Muscle of leg (tissue), 11 donors: ENCODE results near the gene SOCS6. TPM values are rescaled to one million over a fixed set of nuclear protein-coding genes. Genes with fewer than 3 reads are reported as not detected.
A peak's percentile ranks its signal among the peaks of the same experiment; 100 is the strongest.

Source experiments
- DNase-seq: peaks from one replicate; pipeline ENCODE4 v3.0.0; 2013
- H3K27ac ChIP-seq: one replicate; pipeline ENCODE4 v1.5.1; 2013; ENCODE audit warnings: mild to moderate bottlenecking, low read length, control low read depth
- H3K27me3 ChIP-seq: one replicate; pipeline ENCODE4 v1.6.1; 2013; ENCODE audit warnings: low read length; ENCODE audit not compliant: control insufficient read depth, insufficient read depth
- H3K36me3 ChIP-seq: one replicate; pipeline ENCODE4 v1.6.1; 2013; ENCODE audit warnings: low read length; ENCODE audit not compliant: control insufficient read depth, insufficient read depth
- H3K4me1 ChIP-seq: one replicate; pipeline ENCODE4 v1.6.1; 2013; ENCODE audit warnings: low read length; ENCODE audit not compliant: control insufficient read depth, insufficient read depth
- H3K4me3 ChIP-seq: one replicate; pipeline ENCODE4 v1.5.1; 2013; ENCODE audit warnings: low read length, control low read depth
- H3K9me3 ChIP-seq: replicated peaks from 2 replicates; pipeline ENCODE4 v1.6.1; 2013; ENCODE audit warnings: low read depth, low read length; ENCODE audit not compliant: control insufficient read depth
- WGBS: methylation state at CpG from one replicate; pipeline ENCODE4 v1.1.5; 2013; ENCODE audit warnings: missing lambda C conversion rate; ENCODE audit not compliant: insufficient coverage; 5-methylcytosine and 5-hydroxymethylcytosine counted together
- polyA plus RNA-seq, 8 donors: library from polyadenylated mRNA; unstranded; fragments of 120-200 nt; gene quantifications; one replicate each; pipeline versions ENCODE4 v1.2.1 to v1.2.3, GENCODE V29; 2013; ENCODE audit warnings: inconsistent platforms in 1 of 8, low replicate concordance in 1 of 8; ENCODE audit not compliant: insufficient read length in 8 of 8, insufficient read depth in 1 of 8
- total RNA-seq: library from RNA; stranded (reverse); fragments of 120-200 nt; gene quantifications from one replicate; pipeline ENCODE4 v1.2.4, GENCODE V29; 2013

SOCS6 gene
- total and polyA plus RNA-seq, 9 donors: 11.4 to 18.6 (median 15.0) TPM

GRCh38 chr18:70321616-70322015, 32.8 kb downstream of the SOCS6 start:
- H3K27me3 ChIP-seq: no peaks in the 10 kb centered on the region
- H3K4me1 ChIP-seq: no peaks in the 10 kb centered on the region
- no peak overlapping the region for H3K4me3 ChIP-seq
- no peaks in the 10 kb centered on the region for H3K9me3 ChIP-seq
- H3K36me3 ChIP-seq: peaks cover 15% of the 10 kb centered on the region
- no peak for DNase-seq
- no CpG with 5 or more reads among the region's 2 CpGs for WGBS
- H3K27ac ChIP-seq: no peak overlapping the region

- no peaks in the 10 kb centered on the region for H3K9me3 ChIP-seq
- no CpG with 5 or more reads among the region's 2 CpGs for WGBS
- no peak overlapping the region for H3K4me3 ChIP-seq
- peaks cover 15% of the 10 kb centered on the region for H3K36me3 ChIP-seq
- H3K4me1 ChIP-seq: no peaks in the 10 kb centered on the region
- H3K27me3 ChIP-seq: no peaks in the 10 kb centered on the region
- DNase-seq: no peak
- H3K27ac ChIP-seq: no peak overlapping the region
Observed at GRCh38 chr18:70322385-70322784, 33.5 kb downstream of the SOCS6 start.

GRCh38 chr18:70322928-70323327, 34.1 kb downstream of the SOCS6 start:
- 91% methylated on average over 2 of the region's 5 CpGs for WGBS
- H3K27me3 ChIP-seq: no peaks in the 10 kb centered on the region
- DNase-seq: no peak
- no peak overlapping the region for H3K27ac ChIP-seq
- H3K36me3 ChIP-seq: peaks cover 15% of the 10 kb centered on the region
- no peaks in the 10 kb centered on the region for H3K4me1 ChIP-seq
- no peak overlapping the region for H3K4me3 ChIP-seq
- no peaks in the 10 kb centered on the region for H3K9me3 ChIP-seq

- WGBS: 98% methylated on average over 20 of the region's 20 CpGs
Observed at GRCh38 chr18:70324897-70325296, 36.1 kb downstream of the SOCS6 start.

GRCh38 chr18:70326255-70326654, 37.4 kb downstream of the SOCS6 start:
- DNase-seq: no peak
- no peak overlapping the region for H3K27ac ChIP-seq
- no peaks in the 10 kb centered on the region for H3K4me1 ChIP-seq
- WGBS: no CpG with 5 or more reads among the region's 1 CpG
- H3K9me3 ChIP-seq: no peaks in the 10 kb centered on the region
- no peak overlapping the region for H3K4me3 ChIP-seq
- no peaks in the 10 kb centered on the region for H3K27me3 ChIP-seq
- peaks cover 15% of the 10 kb centered on the region for H3K36me3 ChIP-seq

More at GRCh38 chr18:70324897-70325296, 36.1 kb downstream of the SOCS6 start:
- no peak for DNase-seq
- H3K4me1 ChIP-seq: no peaks in the 10 kb centered on the region
- H3K9me3 ChIP-seq: no peaks in the 10 kb centered on the region
- H3K27ac ChIP-seq: no peak overlapping the region
- H3K4me3 ChIP-seq: no peak overlapping the region
- H3K36me3 ChIP-seq: peaks cover 15% of the 10 kb centered on the region
- H3K27me3 ChIP-seq: no peaks in the 10 kb centered on the region

- H3K4me1 ChIP-seq: no peaks in the 10 kb centered on the region
- H3K27me3 ChIP-seq: no peaks in the 10 kb centered on the region
- no peak overlapping the region for H3K27ac ChIP-seq
- no peak overlapping the region for H3K4me3 ChIP-seq
- peaks cover 15% of the 10 kb centered on the region for H3K36me3 ChIP-seq
- WGBS: no CpG with 5 or more reads among the region's 4 CpGs
- no peak for DNase-seq
- H3K9me3 ChIP-seq: no peaks in the 10 kb centered on the region
Observed at GRCh38 chr18:70328169-70328568, 39.3 kb downstream of the SOCS6 start.

- WGBS: no CpG with 5 or more reads among the region's 2 CpGs
- Histone ChIP-seq H3K27me3 (no peaks in the 10 kb centered on the region), H3K4me1 (no peaks in the 10 kb centered on the region), H3K36me3 (peaks cover 16% of the 10 kb centered on the region), H3K27ac (peak overlapping the region; percentile 16), H3K9me3 (peaks cover 3% of the 10 kb centered on the region), H3K4me3 (no peak overlapping the region)
- no peak for DNase-seq
Observed at GRCh38 chr18:70329071-70329470, 40.2 kb downstream of the SOCS6 start.

- DNase-seq: no peak
- Histone ChIP-seq H3K27me3 (no peaks in the 10 kb centered on the region), H3K27ac (no peak overlapping the region), H3K36me3 (peaks cover 3% of the 10 kb centered on the region), H3K4me3 (no peak overlapping the region), H3K4me1 (no peaks in the 10 kb centered on the region), H3K9me3 (peaks cover 7% of the 10 kb centered on the region)
- 62% methylated on average over 2 of the region's 6 CpGs for WGBS
Observed at GRCh38 chr18:70330887-70331286, 42.0 kb downstream of the SOCS6 start.

GRCh38 chr18:70331456-70332097, 42.7 kb downstream of the SOCS6 start:
- WGBS: 30% methylated on average over 2 of the region's 5 CpGs
- no peaks in the 10 kb centered on the region for H3K27me3 ChIP-seq
- no peaks in the 10 kb centered on the region for H3K4me1 ChIP-seq
- H3K27ac ChIP-seq: no peak overlapping the region
- peaks cover 7% of the 10 kb centered on the region for H3K36me3 ChIP-seq
- H3K9me3 ChIP-seq: peaks cover 7% of the 10 kb centered on the region
- no peak overlapping the region for H3K4me3 ChIP-seq
- DNase-seq: no peak

- DNase-seq: no peak
- Histone ChIP-seq H3K36me3 (peaks cover 7% of the 10 kb centered on the region), H3K4me3 (no peak overlapping the region), H3K27me3 (no peaks in the 10 kb centered on the region), H3K9me3 (peaks cover 7% of the 10 kb centered on the region), H3K4me1 (no peaks in the 10 kb centered on the region), H3K27ac (no peak overlapping the region)
- WGBS: no CpG with 5 or more reads among the region's 1 CpG
Observed at GRCh38 chr18:70332694-70333093, 43.8 kb downstream of the SOCS6 start.

GRCh38 chr18:70333316-70333715, 44.5 kb downstream of the SOCS6 start:
- no peak overlapping the region for H3K27ac ChIP-seq
- no peak overlapping the region for H3K4me3 ChIP-seq
- H3K36me3 ChIP-seq: peaks cover 7% of the 10 kb centered on the region
- WGBS: no CpG with 5 or more reads among the region's 1 CpG
- H3K27me3 ChIP-seq: no peaks in the 10 kb centered on the region
- peaks cover 7% of the 10 kb centered on the region for H3K9me3 ChIP-seq
- H3K4me1 ChIP-seq: no peaks in the 10 kb centered on the region
- DNase-seq: no peak
